ENCODE data around the gene ENAH. TPM values are rescaled to one million over a fixed set of nuclear protein-coding genes. Genes with fewer than 3 reads are reported as not detected.

ENAH gene
- total RNA-seq, 1 experiment from 2014 or later, result 103 TPM

DNA sequence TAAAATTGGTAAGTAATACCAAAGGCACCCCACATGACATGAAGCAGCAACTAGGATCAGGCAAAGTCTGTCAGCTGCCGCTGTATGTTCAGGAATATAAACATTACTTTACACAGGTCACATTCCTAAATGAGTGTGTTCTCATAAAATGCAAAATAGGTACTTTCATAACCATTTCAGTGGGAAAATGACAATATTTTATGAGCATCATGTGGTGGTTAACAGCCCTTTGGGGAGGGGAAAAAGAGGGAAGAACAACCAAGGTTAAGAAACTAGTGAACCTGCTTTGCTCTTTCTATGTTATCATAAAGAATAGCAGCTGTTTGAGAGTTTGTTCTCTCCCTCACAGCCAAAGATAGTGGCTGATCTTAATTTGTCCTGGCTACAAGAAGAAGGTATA, 119.7 kb downstream of the ENAH start:
- no peak for DNase-seq
- no TSS peak for BruUV-seq (replicated peaks)
- intact Hi-C loops (cut with micrococcal nuclease; ENCODE audit: unreplicated experiment), result no loop called here
- TF ChIP-seq, protein P1, sequence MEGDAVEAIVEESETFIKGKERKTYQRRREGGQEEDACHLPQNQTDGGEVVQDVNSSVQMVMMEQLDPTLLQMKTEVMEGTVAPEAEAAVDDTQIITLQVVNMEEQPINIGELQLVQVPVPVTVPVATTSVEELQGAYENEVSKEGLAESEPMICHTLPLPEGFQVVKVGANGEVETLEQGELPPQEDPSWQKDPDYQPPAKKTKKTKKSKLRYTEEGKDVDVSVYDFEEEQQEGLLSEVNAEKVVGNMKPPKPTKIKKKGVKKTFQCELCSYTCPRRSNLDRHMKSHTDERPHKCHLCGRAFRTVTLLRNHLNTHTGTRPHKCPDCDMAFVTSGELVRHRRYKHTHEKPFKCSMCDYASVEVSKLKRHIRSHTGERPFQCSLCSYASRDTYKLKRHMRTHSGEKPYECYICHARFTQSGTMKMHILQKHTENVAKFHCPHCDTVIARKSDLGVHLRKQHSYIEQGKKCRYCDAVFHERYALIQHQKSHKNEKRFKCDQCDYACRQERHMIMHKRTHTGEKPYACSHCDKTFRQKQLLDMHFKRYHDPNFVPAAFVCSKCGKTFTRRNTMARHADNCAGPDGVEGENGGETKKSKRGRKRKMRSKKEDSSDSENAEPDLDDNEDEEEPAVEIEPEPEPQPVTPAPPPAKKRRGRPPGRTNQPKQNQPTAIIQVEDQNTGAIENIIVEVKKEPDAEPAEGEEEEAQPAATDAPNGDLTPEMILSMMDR (IDR thresholded peaks at IDR 0.05; ENCODE audit: unreplicated experiment), result no peak
- H3K4me1 Mint-ChIP-seq (ENCODE audit: low read depth, unreplicated experiment), result peaks cover 12% of the 10 kb centered on the region
- H3K9me3 Mint-ChIP-seq (ENCODE audit: low read depth, unreplicated experiment), result no peaks in the 10 kb centered on the region
- H3K27ac Mint-ChIP-seq (ENCODE audit: unreplicated experiment), result no peak overlapping the region
- no peak overlapping the region for H3K4me3 Mint-ChIP-seq (ENCODE audit: low read depth, unreplicated experiment)
- H3K36me3 Mint-ChIP-seq (ENCODE audit: insufficient read depth, unreplicated experiment), result no peaks in the 10 kb centered on the region
- no peaks in the 10 kb centered on the region for H3K27me3 Mint-ChIP-seq (ENCODE audit: unreplicated experiment)
- CTCF ChIA-PET, result no interaction called here

DNA sequence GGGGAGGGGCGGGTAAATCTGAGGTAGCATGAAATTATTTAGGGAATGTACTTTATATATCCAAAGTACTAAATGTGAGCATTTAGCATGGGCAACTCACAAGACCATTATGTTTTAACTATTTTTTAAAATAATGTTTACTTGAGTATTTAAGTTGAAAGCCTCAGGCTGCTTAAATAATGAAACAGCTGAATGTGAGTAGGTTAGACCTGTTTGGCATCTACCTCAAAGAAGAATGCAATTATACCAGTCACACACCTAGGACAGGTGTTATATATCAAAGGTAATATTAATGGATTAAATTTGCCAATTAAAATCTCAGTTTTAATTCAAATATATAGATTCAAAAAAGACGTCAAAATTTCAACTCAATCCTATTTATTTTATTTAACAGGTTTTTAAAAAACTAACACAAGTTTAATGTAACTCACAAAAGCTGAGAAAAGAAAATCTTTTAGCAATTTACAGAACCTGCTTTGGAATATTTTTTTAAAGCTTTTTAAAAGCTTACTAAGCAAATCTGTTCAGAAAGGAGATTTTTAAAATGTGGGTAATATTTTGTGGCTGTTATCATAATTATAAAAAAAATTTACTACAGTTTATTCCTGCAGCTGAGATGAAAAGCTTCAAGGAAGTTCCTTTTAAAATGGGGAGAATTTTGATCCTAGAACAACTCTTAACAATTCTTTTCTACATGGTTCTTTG, 120.5 kb downstream of the ENAH start:
- DNase-seq, result no peak
- TF ChIP-seq, protein P1 (IDR thresholded peaks at IDR 0.05; ENCODE audit: unreplicated experiment), result no peak
- Mint-ChIP-seq H3K27me3 (ENCODE audit: unreplicated experiment) (no peaks in the 10 kb centered on the region), H3K4me1 (ENCODE audit: low read depth, unreplicated experiment) (peaks cover 12% of the 10 kb centered on the region), H3K4me3 (ENCODE audit: low read depth, unreplicated experiment) (no peak overlapping the region), H3K9me3 (ENCODE audit: low read depth, unreplicated experiment) (no peaks in the 10 kb centered on the region), H3K27ac (ENCODE audit: unreplicated experiment) (no peak overlapping the region), H3K36me3 (ENCODE audit: insufficient read depth, unreplicated experiment) (no peaks in the 10 kb centered on the region)
- no TSS peak for BruUV-seq (replicated peaks)
- intact Hi-C loops (cut with micrococcal nuclease; ENCODE audit: unreplicated experiment), result no loop called here
- CTCF ChIA-PET, result no interaction called here

DNA sequence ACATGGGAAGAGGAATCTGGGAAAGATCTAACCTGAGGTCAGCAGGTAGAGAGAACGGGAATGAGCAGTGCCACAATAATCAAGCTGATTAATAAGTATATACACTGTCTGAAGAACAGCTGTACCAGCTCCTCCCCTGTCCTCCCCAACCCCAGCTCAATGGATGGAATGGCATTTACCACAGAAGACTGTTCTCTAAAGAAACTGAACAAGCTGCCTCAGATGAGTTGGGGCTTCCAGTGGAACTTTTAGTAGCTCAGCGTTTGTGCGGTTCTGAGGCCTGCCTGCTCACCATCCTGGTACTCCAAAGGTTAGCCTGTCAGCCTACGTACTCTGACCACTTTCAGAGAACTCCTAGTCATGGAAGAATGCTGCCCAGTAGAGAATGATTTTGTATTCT, 123.2 kb downstream of the ENAH start:
- DNase-seq, result no peak
- H3K9me3 Mint-ChIP-seq (ENCODE audit: low read depth, unreplicated experiment), result no peaks in the 10 kb centered on the region
- no peaks in the 10 kb centered on the region for H3K36me3 Mint-ChIP-seq (ENCODE audit: insufficient read depth, unreplicated experiment)
- no TSS peak for BruUV-seq (replicated peaks)
- CTCF ChIA-PET, result no interaction called here
- intact Hi-C loops (cut with micrococcal nuclease; ENCODE audit: unreplicated experiment), result no loop called here
- no peaks in the 10 kb centered on the region for H3K27me3 Mint-ChIP-seq (ENCODE audit: unreplicated experiment)
- TF ChIP-seq, protein P1 (IDR thresholded peaks at IDR 0.05; ENCODE audit: unreplicated experiment), result no peak
- H3K4me1 Mint-ChIP-seq (ENCODE audit: low read depth, unreplicated experiment), result peaks cover 12% of the 10 kb centered on the region
- no peak overlapping the region for H3K4me3 Mint-ChIP-seq (ENCODE audit: low read depth, unreplicated experiment)
- H3K27ac Mint-ChIP-seq (ENCODE audit: unreplicated experiment), result no peak overlapping the region

DNA sequence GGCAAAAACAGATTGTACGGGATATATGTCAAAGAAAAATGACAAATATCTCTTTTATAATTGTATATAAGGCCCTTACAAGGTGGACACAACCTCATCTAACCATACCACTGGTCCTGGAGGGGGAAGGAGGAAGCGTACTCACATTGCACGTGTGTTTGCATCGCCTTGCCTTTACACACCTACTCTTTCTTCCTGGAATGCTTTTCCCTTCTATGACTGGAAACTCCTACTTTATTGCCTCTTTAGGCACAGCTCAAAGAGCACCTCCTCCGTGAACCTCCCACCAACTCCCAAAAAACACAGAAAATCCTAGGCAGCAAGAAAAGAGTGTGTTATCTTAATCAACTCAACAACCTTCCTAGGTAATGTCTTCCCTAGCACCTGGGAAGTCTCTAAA, 125.3 kb downstream of the ENAH start:
- DNase-seq, result no peak
- Mint-ChIP-seq H3K4me3 (ENCODE audit: low read depth, unreplicated experiment) (no peak overlapping the region), H3K27me3 (ENCODE audit: unreplicated experiment) (no peaks in the 10 kb centered on the region), H3K36me3 (ENCODE audit: insufficient read depth, unreplicated experiment) (no peaks in the 10 kb centered on the region), H3K4me1 (ENCODE audit: low read depth, unreplicated experiment) (no peaks in the 10 kb centered on the region), H3K9me3 (ENCODE audit: low read depth, unreplicated experiment) (no peaks in the 10 kb centered on the region), H3K27ac (ENCODE audit: unreplicated experiment) (no peak overlapping the region)
- CTCF ChIA-PET, result no interaction called here
- BruUV-seq (replicated peaks), result no TSS peak
- TF ChIP-seq, protein P1 (IDR thresholded peaks at IDR 0.05; ENCODE audit: unreplicated experiment), result no peak
- intact Hi-C loops (cut with micrococcal nuclease; ENCODE audit: unreplicated experiment), result no loop called here

Measured in Calu3 (cell line).